8988T (cell line): ENCODE measurements around the gene SRP9.
A peak's percentile ranks its signal among the peaks of the same experiment; 100 is the strongest.

ENCODE experiments used
- DNase-seq: peaks from one replicate; pipeline ENCODE4 v3.0.0; 2011

The SRP9 gene

GRCh38 chr1:225777583-225778336 is at the start of gene SRP9:
TSS of gene SRP9 (plus strand) at chr1:225777826. CDS start at chr1:225777941, 115 bp downstream.
- peak; percentile 57 for DNase-seq

GRCh38 chr1:225731491-225731890 is 46.1 kb upstream of the SRP9 start:
- no peak for DNase-seq

GRCh38 chr1:225733254-225733653 is 44.4 kb upstream of the SRP9 start:
- DNase-seq, result no peak

- no peak for DNase-seq
Observed at GRCh38 chr1:225735252-225736149, 42.1 kb upstream of the SRP9 start.

- no peak for DNase-seq
Observed at GRCh38 chr1:225736437-225737098, 41.1 kb upstream of the SRP9 start.

- no peak for DNase-seq
Observed at GRCh38 chr1:225737161-225737560, 40.5 kb upstream of the SRP9 start.

- DNase-seq, result no peak
Observed at GRCh38 chr1:225737866-225738265, 39.8 kb upstream of the SRP9 start.

- no peak for DNase-seq
Observed at GRCh38 chr1:225738763-225739162, 38.9 kb upstream of the SRP9 start.

- no peak for DNase-seq
Observed at GRCh38 chr1:225739542-225740107, 38.0 kb upstream of the SRP9 start.

GRCh38 chr1:225744745-225745144 is 32.9 kb upstream of the SRP9 start:
- no peak for DNase-seq

- DNase-seq, result no peak
Observed at GRCh38 chr1:225745273-225745672, 32.4 kb upstream of the SRP9 start.

GRCh38 chr1:225746361-225747179 is 31.1 kb upstream of the SRP9 start:
- no peak for DNase-seq

GRCh38 chr1:225747566-225747965 is 30.1 kb upstream of the SRP9 start:
- DNase-seq, result no peak

GRCh38 chr1:225748529-225748928 is 29.1 kb upstream of the SRP9 start:
- DNase-seq, result no peak

GRCh38 chr1:225749706-225750105 is 27.9 kb upstream of the SRP9 start:
- DNase-seq, result no peak

GRCh38 chr1:225750420-225750819 is 27.2 kb upstream of the SRP9 start:
- DNase-seq, result no peak

- DNase-seq, result no peak
Observed at GRCh38 chr1:225750875-225751824, 26.5 kb upstream of the SRP9 start.

GRCh38 chr1:225752245-225752644 is 25.4 kb upstream of the SRP9 start:
- no peak for DNase-seq

- DNase-seq, result no peak
Observed at GRCh38 chr1:225754940-225755641, 22.5 kb upstream of the SRP9 start.

GRCh38 chr1:225755671-225756319 is 21.8 kb upstream of the SRP9 start:
- no peak for DNase-seq
